Cardiac fibroblast (primary cell): ENCODE data around the gene BCL2.

ENCODE experiments used
- DNase-seq, 2 donors: peaks; one replicate each; pipeline versions ENCODE4 v3.0.0 to v3.0.0-alpha.2; 2010; ENCODE audit warnings: low read depth in 2 of 2
- H3K4me3 ChIP-seq, 2 donors: replicated peaks in 1 of 2; 1 replicate in 1 of 2; 2 replicates in 1 of 2; pipeline ENCODE4 v1.5.1; 2011; ENCODE audit warnings: low read depth in 2 of 2, low read length in 2 of 2, mild to moderate bottlenecking in 2 of 2, moderate library complexity in 1 of 2
- CTCF ChIP-seq: IDR thresholded peaks from one replicate; pipeline ENCODE4 v1.5.1; 2011; ENCODE audit warnings: low read depth, mild to moderate bottlenecking, low read length, inconsistent platforms

The BCL2 gene

GRCh38 chr18:63111671-63112402 is 207.7 kb downstream of the BCL2 start:
- no peak for DNase-seq
- no peak for TF ChIP-seq CTCF
- H3K4me3 ChIP-seq: no peak overlapping the region

- TF ChIP-seq CTCF: no peak
- H3K4me3 ChIP-seq: no peak overlapping the region
- DNase-seq: no peak
Measured at GRCh38 chr18:63109802-63110201, 209.8 kb downstream of the BCL2 start.

GRCh38 chr18:63109022-63109421 is 210.5 kb downstream of the BCL2 start:
- no peak for DNase-seq
- no peak overlapping the region for H3K4me3 ChIP-seq
- TF ChIP-seq CTCF: no peak

- TF ChIP-seq CTCF: no peak
- no peak overlapping the region for H3K4me3 ChIP-seq
- no peak for DNase-seq
Measured at GRCh38 chr18:63107931-63108330, 211.6 kb downstream of the BCL2 start.

GRCh38 chr18:63107171-63107845 is 212.3 kb downstream of the BCL2 start:
- H3K4me3 ChIP-seq: no peak overlapping the region
- no peak for TF ChIP-seq CTCF

GRCh38 chr18:63106727-63107126 is 212.8 kb downstream of the BCL2 start:
- no peak overlapping the region for H3K4me3 ChIP-seq
- no peak for TF ChIP-seq CTCF
- no peak for DNase-seq

More at GRCh38 chr18:63107171-63107845, 212.3 kb downstream of the BCL2 start:
- no peak for DNase-seq
